GM13977 (cell line): ENCODE data around the gene CLDN20.

Source experiments
- DNase-seq: peaks from one replicate; pipeline ENCODE4 v3.0.0; 2012; ENCODE audit warnings: low spot score
- CTCF ChIP-seq: IDR thresholded peaks from 2 replicates; pipeline ENCODE4 v1.5.1; 2012; ENCODE audit warnings: mild to moderate bottlenecking, control low read depth; ENCODE audit not compliant: insufficient read depth; ENCODE audit errors: extremely low read depth, missing control alignments
- in situ Hi-C: fragments of 300-500 bp; cut with MboI; formaldehyde crosslinking; loops from one replicate; pipeline ENCODE4 v1.12.0; 2022; ENCODE audit warnings: low sequenced_read_pairs, low pct_unique_long_range_greater_than_20kb, mixed read lengths, inconsistent platforms; ENCODE audit not compliant: unreplicated experiment

CLDN20 gene

GRCh38 chr6:155292711-155293110, 28.9 kb downstream of the CLDN20 start:
- TF ChIP-seq CTCF, result no peak
- no peak for DNase-seq
- in situ Hi-C loops, result no loop called here

GRCh38 chr6:155297669-155298068, 33.9 kb downstream of the CLDN20 start:
- TF ChIP-seq CTCF, result no peak
- DNase-seq, result no peak
- in situ Hi-C loops, result no loop called here

- in situ Hi-C loops, result no loop called here
- no peak for DNase-seq
- no peak for TF ChIP-seq CTCF
Measured at GRCh38 chr6:155301867-155302266, 38.1 kb downstream of the CLDN20 start.

GRCh38 chr6:155303361-155303870, 39.6 kb downstream of the CLDN20 start:
- no peak for TF ChIP-seq CTCF
- in situ Hi-C loops, result no loop called here
- no peak for DNase-seq

GRCh38 chr6:155306958-155307357, 43.1 kb downstream of the CLDN20 start:
- in situ Hi-C loops, result no loop called here
- DNase-seq, result no peak
- TF ChIP-seq CTCF, result no peak

- no peak for TF ChIP-seq CTCF
- DNase-seq, result no peak
- in situ Hi-C loops, result no loop called here
Measured at GRCh38 chr6:155309150-155309549, 45.3 kb downstream of the CLDN20 start.

GRCh38 chr6:155310596-155310995, 46.8 kb downstream of the CLDN20 start:
- no peak for DNase-seq
- in situ Hi-C loops, result no loop called here
- TF ChIP-seq CTCF, result no peak
